Peyer's patch (tissue), 4 donors: ENCODE measurements around the gene ATP11B. TPM values are rescaled to one million over a fixed set of nuclear protein-coding genes. Genes with fewer than 3 reads are reported as not detected.

Source experiments
- DNase-seq, 3 donors: peaks; one replicate each; pipeline ENCODE4 v3.0.0-alpha.2; 2017 to 2019
- H3K27ac ChIP-seq, 4 donors: fragments of 200-600 bp; sonication (generic); one replicate each; pipeline ENCODE4 v1.5.1; 2016 to 2019
- H3K27me3 ChIP-seq, 2 donors: fragments of 200-600 bp; sonication (generic); one replicate each; pipeline ENCODE4 v1.5.1; 2019
- H3K36me3 ChIP-seq, 3 donors: fragments of 200-600 bp; sonication (generic); one replicate each; pipeline ENCODE4 v1.5.1; 2016 to 2019
- H3K4me1 ChIP-seq, 4 donors: fragments of 200-600 bp; sonication (generic); one replicate each; pipeline ENCODE4 v1.5.1; 2016 to 2019
- H3K4me3 ChIP-seq, 4 donors: fragments of 200-600 bp; sonication (generic); 1 replicate in 3 of 4; 2 replicates in 1 of 4; pipeline ENCODE4 v1.5.1; 2016 to 2019; ENCODE audit warnings: mild to moderate bottlenecking in 1 of 4
- H3K9me3 ChIP-seq, 4 donors: fragments of 200-600 bp; sonication (generic); one replicate each; pipeline ENCODE4 v1.5.1; 2016 to 2019; ENCODE audit warnings: mild to moderate bottlenecking in 1 of 4
- CTCF ChIP-seq, 6 experiments: fragments of 450-650 bp in 4 of 6; fragments of 200-600 bp in 2 of 6; sonication (generic) in 1 of 6; IDR thresholded peaks; one replicate each; pipeline ENCODE4 v1.5.1; 2017 to 2019; ENCODE audit warnings: antibody characterized with exemption in 6 of 6, mild to moderate bottlenecking in 3 of 6, moderate library complexity in 1 of 6
- POLR2A ChIP-seq, 2 donors: fragments of 450-650 bp; IDR thresholded peaks; one replicate each; pipeline ENCODE4 v1.5.1; 2017; ENCODE audit warnings: antibody characterized with exemption in 2 of 2, mild to moderate bottlenecking in 2 of 2, moderate library complexity in 2 of 2
- total RNA-seq, 4 donors: library from RNA; depleted of rRNA; stranded (reverse); fragments of >200 nt; gene quantifications; one replicate each; pipeline ENCODE4 v1.1.0, GENCODE V29; 2016

ATP11B gene
- total RNA-seq, 4 donors from 2014 or later, result 93.3 to 145 (median 116) TPM

DNA sequence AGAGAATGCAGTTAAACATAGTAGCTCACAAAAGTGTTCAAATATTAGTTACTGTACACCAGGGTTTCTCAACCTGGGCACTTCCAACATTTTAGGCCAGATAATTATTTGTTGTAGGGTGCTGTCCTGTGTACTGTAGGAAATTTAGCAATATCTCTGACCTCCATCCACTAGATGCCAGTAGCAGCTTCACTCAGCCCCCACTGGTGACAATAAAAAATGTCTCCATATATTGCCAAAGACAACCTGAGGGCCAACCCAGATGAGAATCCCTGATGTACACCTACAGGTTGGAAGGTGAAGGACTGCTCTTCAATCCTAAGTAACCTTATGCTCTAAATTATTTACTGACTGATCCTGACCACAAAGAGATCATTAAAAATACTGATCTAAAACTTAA is 154.6 kb downstream of the ATP11B start:
- no peak overlapping the region for H3K27ac ChIP-seq

GRCh38 chr3:182948305-182948704 is 155.0 kb downstream of the ATP11B start:
- Histone ChIP-seq H3K36me3 (peaks cover 0 to 26% (median 0%) of the 10 kb centered on the region in 3 donors), H3K9me3 (no peaks in the 10 kb centered on the region), H3K4me3 (no peak overlapping the region), H3K4me1 (no peaks in the 10 kb centered on the region), H3K27me3 (no peaks in the 10 kb centered on the region), H3K27ac (no peak overlapping the region)
- DNase-seq, result no peak
- TF ChIP-seq POLR2A (IDR thresholded peaks at IDR 0.05) (no peak), CTCF (IDR thresholded peaks at IDR 0.05) (no peak)

More for the DNA sequence above, 154.6 kb downstream of the ATP11B start:
- Histone ChIP-seq H3K36me3 (peaks cover 0 to 26% (median 0%) of the 10 kb centered on the region in 3 donors), H3K4me3 (no peak overlapping the region), H3K9me3 (no peaks in the 10 kb centered on the region), H3K4me1 (no peaks in the 10 kb centered on the region), H3K27me3 (no peaks in the 10 kb centered on the region)
- TF ChIP-seq POLR2A (IDR thresholded peaks at IDR 0.05) (no peak), CTCF (IDR thresholded peaks at IDR 0.05) (peak in 3 of 6 experiments; percentile 18 to 28 (median 23))
- no peak for DNase-seq

GRCh38 chr3:182949688-182950087 is 156.4 kb downstream of the ATP11B start:
- no peak for DNase-seq
- H3K9me3 ChIP-seq, result no peaks in the 10 kb centered on the region
- no peak overlapping the region for H3K27ac ChIP-seq
- TF ChIP-seq POLR2A (IDR thresholded peaks at IDR 0.05) (no peak), CTCF (IDR thresholded peaks at IDR 0.05) (no peak)
- no peak overlapping the region for H3K4me3 ChIP-seq
- H3K4me1 ChIP-seq, result no peaks in the 10 kb centered on the region
- H3K27me3 ChIP-seq, result no peaks in the 10 kb centered on the region
- peaks cover 0 to 23% (median 0%) of the 10 kb centered on the region in 3 donors for H3K36me3 ChIP-seq

GRCh38 chr3:182954553-182955235 is 161.4 kb downstream of the ATP11B start:
- Histone ChIP-seq H3K4me1 (peaks cover 0 to 2% (median 0%) of the 10 kb centered on the region in 4 donors), H3K4me3 (no peak overlapping the region), H3K27ac (no peak overlapping the region), H3K9me3 (no peaks in the 10 kb centered on the region), H3K36me3 (peaks cover 0 to 8% (median 0%) of the 10 kb centered on the region in 3 donors), H3K27me3 (no peaks in the 10 kb centered on the region)
- TF ChIP-seq CTCF (IDR thresholded peaks at IDR 0.05) (no peak), POLR2A (IDR thresholded peaks at IDR 0.05) (no peak)
- DNase-seq, result no peak

DNA sequence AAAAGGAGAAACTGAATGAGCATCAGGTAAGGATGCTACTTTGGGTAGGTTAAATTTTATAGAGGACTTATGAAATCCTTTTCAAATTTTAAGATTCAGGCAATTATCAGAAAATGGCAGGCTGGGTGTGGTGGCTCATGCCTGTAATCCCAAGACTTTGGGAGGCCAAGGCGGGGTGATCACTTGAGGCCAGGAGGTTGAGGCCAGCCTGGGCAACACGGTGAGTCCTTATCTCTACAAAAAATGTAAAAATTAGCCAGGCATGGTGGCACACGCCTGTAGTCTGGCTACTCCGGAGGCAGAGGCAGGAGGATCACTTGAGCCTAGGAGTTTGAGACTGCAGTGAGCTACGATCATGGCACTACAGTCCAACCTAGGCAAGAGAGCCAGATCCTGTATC is 163.9 kb downstream of the ATP11B start:
- Histone ChIP-seq H3K4me3 (no peak overlapping the region), H3K4me1 (peaks cover 0 to 5% (median 0%) of the 10 kb centered on the region in 4 donors), H3K27me3 (no peaks in the 10 kb centered on the region), H3K36me3 (peaks cover 0 to 8% (median 0%) of the 10 kb centered on the region in 3 donors), H3K27ac (no peak overlapping the region), H3K9me3 (no peaks in the 10 kb centered on the region)
- no peak for DNase-seq
- TF ChIP-seq POLR2A (IDR thresholded peaks at IDR 0.05) (no peak), CTCF (IDR thresholded peaks at IDR 0.05) (no peak)
